Measurements from ENCODE around the gene C10orf95. TPM values are rescaled to one million over a fixed set of nuclear protein-coding genes. Genes with fewer than 3 reads are reported as not detected.

The C10orf95 gene
- total and polyA plus RNA-seq, 2 of the 13 experiments (the other 11 are each of a cell fraction or from before 2014, with no cell fraction given): 0.05 to 0.07 TPM

GRCh38 chr10:102450374-102451104 lies 804 bp downstream of the C10orf95 start (continued):
- TF ChIP-seq, protein P1, sequence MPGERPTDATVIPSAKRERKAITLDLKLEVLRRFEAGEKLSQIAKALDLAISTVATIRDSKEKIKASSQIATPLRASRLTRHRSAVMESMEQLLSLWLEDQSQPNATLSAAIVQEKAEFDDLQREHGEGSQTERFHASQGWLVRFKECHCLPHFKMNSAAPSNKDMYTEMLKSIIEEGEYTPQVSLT (CRISPR knock-in tag; IDR thresholded peaks at IDR 0.05; ENCODE audit: borderline replicate concordance, low read depth): no peak; the same call in 1 of the 2 replicates
- no peak; the same call in 1 of the 2 replicates for TF ChIP-seq ZMAT3 (CRISPR knock-in tag; conservative IDR thresholded peaks at IDR 0.05)
- peak; percentile 69; the same call in 1 of the 2 replicates for TF ChIP-seq SPEN (CRISPR knock-in tag; IDR thresholded peaks at IDR 0.05; ENCODE audit: low read depth)
- TF ChIP-seq, protein P2, sequence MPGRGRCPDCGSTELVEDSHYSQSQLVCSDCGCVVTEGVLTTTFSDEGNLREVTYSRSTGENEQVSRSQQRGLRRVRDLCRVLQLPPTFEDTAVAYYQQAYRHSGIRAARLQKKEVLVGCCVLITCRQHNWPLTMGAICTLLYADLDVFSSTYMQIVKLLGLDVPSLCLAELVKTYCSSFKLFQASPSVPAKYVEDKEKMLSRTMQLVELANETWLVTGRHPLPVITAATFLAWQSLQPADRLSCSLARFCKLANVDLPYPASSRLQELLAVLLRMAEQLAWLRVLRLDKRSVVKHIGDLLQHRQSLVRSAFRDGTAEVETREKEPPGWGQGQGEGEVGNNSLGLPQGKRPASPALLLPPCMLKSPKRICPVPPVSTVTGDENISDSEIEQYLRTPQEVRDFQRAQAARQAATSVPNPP (CRISPR knock-in tag; IDR thresholded peaks at IDR 0.05): peak; percentile 91
- 0 out of 2 replicates have a peak, but pooled peaks have one; percentile 8 for TF ChIP-seq KMT2B (CRISPR knock-in tag; IDR thresholded peaks at IDR 0.05)
- no peak for TF ChIP-seq USF2 (IDR thresholded peaks at IDR 0.05; ENCODE audit: low read depth, low read length)
- no peak for TF ChIP-seq USF2 (CRISPR knock-in tag; IDR thresholded peaks at IDR 0.05; ENCODE audit: borderline replicate concordance)
- no peak for TF ChIP-seq ZNF510 (CRISPR knock-in tag; IDR thresholded peaks at IDR 0.05; ENCODE audit: low read depth)
- TF ChIP-seq, protein P3, sequence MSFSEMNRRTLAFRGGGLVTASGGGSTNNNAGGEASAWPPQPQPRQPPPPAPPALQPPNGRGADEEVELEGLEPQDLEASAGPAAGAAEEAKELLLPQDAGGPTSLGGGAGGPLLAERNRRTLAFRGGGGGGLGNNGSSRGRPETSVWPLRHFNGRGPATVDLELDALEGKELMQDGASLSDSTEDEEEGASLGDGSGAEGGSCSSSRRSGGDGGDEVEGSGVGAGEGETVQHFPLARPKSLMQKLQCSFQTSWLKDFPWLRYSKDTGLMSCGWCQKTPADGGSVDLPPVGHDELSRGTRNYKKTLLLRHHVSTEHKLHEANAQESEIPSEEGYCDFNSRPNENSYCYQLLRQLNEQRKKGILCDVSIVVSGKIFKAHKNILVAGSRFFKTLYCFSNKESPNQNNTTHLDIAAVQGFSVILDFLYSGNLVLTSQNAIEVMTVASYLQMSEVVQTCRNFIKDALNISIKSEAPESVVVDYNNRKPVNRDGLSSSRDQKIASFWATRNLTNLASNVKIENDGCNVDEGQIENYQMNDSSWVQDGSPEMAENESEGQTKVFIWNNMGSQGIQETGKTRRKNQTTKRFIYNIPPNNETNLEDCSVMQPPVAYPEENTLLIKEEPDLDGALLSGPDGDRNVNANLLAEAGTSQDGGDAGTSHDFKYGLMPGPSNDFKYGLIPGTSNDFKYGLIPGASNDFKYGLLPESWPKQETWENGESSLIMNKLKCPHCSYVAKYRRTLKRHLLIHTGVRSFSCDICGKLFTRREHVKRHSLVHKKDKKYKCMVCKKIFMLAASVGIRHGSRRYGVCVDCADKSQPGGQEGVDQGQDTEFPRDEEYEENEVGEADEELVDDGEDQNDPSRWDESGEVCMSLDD (CRISPR knock-in tag; IDR thresholded peaks at IDR 0.05; ENCODE audit: borderline replicate concordance): no peak
- 0 out of 2 replicates have a peak, but pooled peaks have one; percentile 30 for TF ChIP-seq MED1 (CRISPR knock-in tag; IDR thresholded peaks at IDR 0.05)
- no peak; the same call in 1 of the 2 replicates for TF ChIP-seq MTA1 (CRISPR knock-in tag; IDR thresholded peaks at IDR 0.05; ENCODE audit: borderline replicate concordance)
- no peak for TF ChIP-seq ATF5 (CRISPR knock-in tag; IDR thresholded peaks at IDR 0.05; ENCODE audit: low read depth)
- no peak for TF ChIP-seq SMC3 (IDR thresholded peaks at IDR 0.05; ENCODE audit: low read length)
- peak; percentile 73; the same call in 1 of the 2 replicates for TF ChIP-seq ZNF772 (CRISPR knock-in tag; IDR thresholded peaks at IDR 0.05)
- TF ChIP-seq MAFF (IDR thresholded peaks at IDR 0.05; ENCODE audit: low read depth, low read length): no peak
- TF ChIP-seq SOX5 (CRISPR knock-in tag; IDR thresholded peaks at IDR 0.05; ENCODE audit: borderline replicate concordance): no peak
- no peak; the same call in 1 of the 2 replicates for TF ChIP-seq DNMT1 (CRISPR knock-in tag; IDR thresholded peaks at IDR 0.05)
- no peak for TF ChIP-seq SIN3B (IDR thresholded peaks at IDR 0.05; ENCODE audit: low read length)
- TF ChIP-seq ZNF138 (CRISPR knock-in tag; IDR thresholded peaks at IDR 0.05; ENCODE audit: low read depth): peak; percentile 82
- TF ChIP-seq SP4 (CRISPR knock-in tag; IDR thresholded peaks at IDR 0.05): peak; percentile 86
- TF ChIP-seq TMF1 (CRISPR knock-in tag; IDR thresholded peaks at IDR 0.05; ENCODE audit: low read depth): peak; percentile 79; the same call in 1 of the 2 replicates
